GF-D8 (cell line): Measurements from ENCODE around the gene COL9A1.
A peak's percentile ranks its signal among the peaks of the same experiment; 100 is the strongest.

Source experiments
- DNase-seq: peaks from one replicate; lab custom pipeline; 2025; lab: John Stamatoyannopoulos, UW

The COL9A1 gene

DNA sequence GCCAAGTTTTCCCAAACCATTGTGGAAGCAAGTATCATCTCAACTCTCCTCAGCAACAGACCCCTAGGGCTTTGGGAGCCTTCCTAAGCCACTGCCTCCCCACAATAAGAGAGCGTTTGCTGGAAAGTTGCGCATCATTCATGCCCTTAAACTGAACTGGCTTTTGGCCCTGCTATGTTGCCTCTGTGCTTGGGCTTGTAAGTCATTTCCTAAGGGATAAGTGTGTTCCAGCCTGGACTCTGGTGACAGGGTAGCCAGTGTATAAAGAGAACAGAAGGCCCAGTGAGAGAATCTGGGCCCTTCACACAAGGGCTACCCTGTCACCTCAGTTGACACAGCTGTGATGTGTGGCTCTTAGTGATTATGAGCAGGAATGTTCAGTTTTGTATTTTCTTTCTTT lies 77.8 kb downstream of the COL9A1 start:
- no peak for DNase-seq

DNA sequence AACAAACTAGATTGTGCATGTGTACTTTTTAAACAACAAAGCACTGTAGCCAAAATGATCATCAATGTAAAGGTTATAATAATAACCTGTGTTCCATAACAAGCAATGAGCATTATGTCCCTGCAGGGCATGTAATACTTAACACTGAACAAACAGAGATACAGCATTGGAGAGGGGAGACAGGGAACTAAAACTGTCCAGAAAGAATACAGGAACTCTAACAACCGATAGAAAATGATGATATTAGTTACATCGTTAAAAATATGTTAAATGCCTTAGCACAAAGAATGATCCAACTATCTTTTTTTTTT lies 80.5 kb downstream of the COL9A1 start:
- no peak for DNase-seq

DNA sequence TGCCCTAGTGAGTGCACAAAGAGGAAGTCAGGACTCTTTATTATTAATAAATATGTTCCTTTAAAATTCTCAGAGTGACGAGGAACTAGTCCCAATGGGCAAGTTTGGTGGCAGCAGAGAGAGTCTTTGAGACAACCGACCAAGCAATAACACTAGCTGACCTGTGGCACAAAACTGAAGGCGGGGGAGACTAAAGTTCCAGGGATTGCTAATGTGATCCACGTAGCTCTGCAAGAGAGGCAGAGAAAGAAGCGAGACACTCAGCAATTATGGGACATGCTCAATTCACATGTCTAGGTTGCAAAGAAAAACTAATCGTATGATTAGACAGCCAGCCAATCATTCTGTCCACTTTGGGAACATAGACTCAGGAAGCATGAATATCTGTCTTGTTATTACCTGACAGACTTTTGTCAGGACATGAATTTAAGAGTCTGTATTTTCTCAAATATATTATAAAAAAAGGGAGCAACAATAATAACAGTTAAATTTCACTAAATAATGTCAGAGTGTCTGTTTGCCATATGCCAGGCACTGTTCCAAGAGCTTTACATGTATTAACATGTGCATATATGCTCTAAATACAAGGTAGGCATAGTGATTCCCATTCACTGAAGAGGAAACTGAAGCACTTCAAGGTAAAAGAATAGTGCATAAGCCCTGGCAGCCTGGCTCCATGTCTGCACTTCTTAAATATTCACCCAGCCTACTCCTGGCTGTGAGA lies 81.0 kb downstream of the COL9A1 start:
- DNase-seq = no peak

DNA sequence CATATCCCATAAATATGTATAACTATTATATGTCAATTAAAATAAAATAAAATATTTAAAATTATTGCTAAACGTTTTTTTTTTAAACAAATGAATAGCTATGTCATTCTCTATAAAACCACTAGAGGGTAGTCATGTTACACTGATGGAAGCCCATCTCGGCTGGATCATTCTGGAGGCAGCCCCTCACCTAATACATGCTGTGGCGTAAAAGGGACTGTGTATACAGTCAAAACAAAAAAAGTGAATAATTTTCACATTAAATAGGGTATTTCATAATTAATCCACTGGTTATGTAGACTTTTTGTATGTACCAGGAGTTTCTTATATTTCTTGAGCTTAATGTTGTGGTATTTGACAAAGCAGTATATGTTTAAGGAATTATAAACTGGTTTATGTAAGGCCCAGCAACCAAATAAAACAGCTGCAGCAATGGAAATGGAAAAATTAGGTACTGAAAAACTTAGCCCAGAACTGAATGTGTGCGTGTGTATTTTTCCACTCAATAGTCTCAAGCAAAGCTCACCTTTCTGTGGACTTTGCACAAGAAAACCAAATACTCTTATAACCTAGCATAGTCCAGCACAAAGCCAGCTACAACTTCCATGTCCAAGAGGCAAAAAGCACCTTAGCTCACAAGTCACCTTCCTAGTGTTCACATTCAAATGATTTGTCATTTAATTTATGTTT lies 81.7 kb downstream of the COL9A1 start:
- peak; percentile 5 for DNase-seq

DNA sequence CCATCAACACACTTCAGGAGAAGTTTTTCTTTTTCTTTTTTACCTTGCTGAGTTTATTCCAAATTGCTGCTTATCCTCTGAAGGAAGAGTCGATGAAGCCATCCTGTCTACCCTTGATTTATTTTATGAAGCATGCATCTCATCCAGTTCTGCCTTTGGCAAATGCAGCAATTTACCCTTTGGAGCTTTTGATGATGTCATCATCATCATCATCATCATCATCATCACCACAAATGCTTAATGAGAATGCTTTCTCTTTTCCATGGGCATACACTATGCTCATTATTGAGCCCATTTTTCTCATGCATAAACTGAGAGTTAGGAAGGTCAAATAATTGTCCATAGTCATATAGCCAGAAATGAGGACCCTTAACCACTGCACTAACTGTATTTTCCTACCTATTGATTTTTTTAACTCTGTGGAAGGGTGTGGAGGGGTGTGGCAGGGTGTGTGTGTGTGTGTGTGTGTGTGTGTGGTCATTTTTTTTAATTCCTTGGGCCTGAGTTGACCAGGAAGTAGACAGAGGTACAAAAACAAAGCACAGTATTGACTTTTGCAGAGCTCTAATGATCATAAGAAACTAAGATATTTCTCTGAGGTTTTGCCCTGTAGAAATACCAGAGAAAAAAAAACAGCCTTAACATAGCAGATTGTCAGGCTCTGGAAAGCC lies 82.8 kb downstream of the COL9A1 start:
- no peak for DNase-seq

DNA sequence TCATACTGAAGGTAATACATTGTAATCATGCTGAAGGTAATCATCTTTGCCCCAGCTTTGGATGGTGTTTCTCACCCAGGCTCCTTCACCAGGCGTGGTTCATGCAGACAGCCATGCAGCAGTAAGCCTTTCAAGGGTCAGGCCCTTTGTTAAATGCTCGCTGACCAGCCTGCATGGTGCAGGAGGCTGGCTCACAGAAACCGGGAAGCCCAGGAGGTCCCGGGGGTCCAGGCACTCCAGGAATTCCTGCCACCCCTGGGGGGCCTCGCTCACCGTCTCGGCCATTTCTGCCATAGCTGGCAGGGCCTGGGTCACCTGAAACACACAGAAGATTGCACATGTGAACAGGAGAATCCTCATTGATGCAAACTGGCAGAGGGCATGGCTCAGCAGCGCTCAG lies 86.1 kb downstream of the COL9A1 start:
- no peak for DNase-seq

DNA sequence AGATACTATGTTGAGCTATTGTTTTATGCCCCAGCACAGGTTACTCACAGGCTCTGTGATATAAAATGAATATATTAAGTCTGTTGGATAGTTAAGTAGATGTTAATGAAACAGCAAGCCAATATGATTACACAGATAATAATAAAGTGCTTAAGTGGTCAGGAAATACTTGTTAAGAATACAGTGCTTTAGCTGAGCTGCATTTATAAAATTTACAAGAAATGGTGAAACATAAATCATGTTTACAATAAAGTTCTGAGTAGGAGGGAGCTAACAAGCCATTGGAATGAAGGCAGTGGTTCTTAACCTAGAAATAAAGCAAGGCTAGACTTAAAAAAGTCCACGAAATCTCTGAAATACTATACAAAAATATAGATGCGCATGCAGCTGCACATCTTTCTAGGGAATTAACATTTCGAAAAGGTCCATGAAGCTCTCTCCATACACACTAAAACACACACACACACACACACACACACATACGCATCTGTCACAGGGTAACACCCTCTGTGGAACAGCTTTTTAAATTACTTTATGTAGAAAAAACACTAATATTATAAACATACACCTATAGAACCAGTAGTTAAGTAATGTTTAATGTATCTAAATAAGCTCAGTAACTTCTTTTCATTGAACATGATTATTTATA lies 87.3 kb downstream of the COL9A1 start:
- no peak for DNase-seq

DNA sequence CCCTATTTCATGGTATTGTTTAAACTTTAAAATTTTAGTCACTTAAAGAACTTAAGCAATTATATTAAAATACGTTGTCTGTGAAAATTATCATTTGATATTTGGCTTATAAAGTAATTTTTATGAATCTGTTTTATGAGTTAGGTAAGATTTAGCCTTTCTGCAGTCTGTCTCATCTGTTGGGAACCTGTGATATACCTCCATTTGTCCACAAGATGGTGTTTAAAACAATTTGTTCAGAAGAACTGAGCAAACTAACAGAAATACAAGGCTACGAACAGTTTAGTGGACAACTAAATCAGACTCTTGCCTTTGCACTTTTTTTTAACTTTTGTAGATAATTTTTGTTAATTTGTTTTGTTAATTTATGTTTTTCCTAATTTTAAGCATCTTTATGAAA lies 92.4 kb downstream of the COL9A1 start:
- DNase-seq = no peak

DNA sequence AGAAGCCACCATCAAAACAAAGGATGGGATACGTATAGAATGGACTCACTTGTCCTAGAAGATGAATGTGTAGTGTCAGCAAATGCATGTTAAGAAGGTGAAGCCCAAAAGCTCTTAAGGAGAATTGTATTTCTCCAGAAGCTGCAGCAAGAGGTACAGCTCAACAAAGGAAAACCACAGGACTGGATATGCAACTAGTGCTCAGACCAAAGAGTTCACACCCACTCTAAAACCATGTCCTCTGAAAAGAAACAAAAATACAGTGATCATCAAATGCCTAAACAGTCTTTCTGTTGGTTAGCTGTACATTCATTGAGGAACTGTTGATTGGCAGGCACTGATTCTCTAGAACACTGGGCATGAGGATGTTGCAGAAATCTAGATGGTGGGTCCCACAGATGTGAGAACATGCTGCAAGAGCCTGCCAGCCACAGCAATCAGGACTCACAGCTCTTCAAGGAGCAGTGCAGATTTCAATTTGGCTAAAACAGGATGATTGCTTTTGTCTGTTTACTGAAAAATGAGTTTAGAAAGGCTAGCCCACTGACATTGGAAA lies 94.6 kb downstream of the COL9A1 start:
- DNase-seq = no peak

DNA sequence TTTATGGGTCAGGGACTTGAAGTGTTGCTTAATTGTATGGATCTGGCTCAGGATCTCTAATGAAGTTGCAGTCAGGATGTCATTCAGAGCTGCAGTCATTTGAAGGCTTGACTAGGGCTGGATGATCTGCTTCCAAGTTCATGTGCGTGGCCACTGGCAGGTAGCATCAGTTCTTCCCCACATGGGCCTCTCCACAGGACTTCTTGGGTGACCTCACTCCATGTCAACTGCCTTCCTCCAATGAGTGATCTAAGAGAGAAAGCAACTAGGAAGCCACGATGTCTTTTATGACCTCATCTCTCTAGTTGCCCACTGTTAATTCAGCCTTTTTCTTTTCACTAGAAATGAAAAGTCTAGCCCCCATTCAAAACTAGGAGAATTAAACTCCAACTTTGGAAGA lies 104.1 kb downstream of the COL9A1 start:
- DNase-seq = no peak

DNA sequence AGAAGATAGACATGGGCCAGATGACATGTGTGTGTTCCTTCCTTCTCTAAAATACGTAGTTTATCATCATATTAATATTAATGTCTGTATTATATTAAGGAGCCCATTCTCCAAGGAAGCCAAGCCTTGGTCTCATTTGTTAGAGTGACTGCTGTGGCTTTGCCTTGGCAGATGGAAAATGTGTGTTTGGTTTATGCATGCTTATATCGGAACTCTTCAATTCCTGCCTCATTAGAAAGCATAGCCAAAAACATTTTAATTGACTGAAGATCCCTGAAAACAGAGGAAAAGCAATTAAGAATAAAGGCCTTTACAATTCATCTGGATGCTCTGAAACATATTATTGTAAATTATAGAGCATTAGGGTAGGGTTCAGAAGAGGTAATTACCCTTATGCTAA lies 106.4 kb downstream of the COL9A1 start:
- no peak for DNase-seq

DNA sequence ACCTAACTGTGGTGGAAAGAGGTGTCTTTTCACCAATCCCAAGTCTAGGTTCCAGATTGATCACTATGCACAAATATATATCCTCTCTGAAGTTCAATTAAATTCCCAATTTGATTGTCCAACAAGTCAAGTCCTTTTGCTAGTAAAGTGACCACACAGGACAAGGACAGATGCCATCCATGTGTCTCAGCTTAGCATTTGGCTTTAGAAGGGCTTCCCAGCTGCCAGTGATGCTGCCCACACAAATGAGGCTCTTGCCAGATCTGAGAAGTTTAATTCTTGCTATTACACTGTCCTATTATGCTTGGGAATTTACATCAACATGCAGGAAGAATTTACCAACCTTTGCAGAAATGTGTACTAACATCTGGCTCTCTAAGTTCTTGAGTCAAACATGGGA lies 108.5 kb downstream of the COL9A1 start:
- DNase-seq = no peak

DNA sequence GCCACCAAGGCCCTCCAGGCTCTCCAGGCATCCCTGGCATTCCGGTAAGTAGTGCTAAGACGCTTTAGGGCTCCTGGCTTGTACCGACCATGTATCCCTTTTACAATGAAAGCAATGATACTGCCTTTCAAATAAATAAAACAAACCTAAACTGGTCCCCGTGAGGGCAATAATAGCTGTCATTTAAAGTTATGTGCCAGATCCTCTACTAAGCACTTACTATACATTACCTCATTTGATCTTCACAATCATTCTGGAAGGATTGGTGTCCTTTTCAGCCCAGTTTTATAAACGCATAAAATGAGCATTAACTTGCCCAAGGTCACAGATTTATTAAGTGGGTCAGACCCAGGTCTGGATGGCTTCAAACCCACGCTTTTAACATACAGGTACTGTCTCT lies 114.7 kb downstream of the COL9A1 start:
- no peak for DNase-seq

DNA sequence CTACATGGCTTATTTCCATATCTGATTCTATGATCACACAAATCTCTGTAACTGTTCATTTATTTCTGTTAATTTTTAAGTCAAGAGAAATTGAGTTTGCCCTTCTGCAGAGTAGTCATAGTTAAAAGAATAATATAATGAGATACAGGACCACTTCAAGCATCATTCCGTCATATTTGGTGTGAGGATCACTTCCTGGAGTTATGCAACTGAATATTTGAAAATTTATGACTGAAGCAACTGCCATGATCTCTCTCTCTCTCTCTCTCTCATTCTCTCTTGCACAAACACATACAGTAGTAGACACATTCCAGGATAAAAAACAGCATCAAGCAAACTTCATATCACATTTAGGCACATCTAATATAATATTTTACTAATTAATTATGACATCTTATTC lies 116.4 kb downstream of the COL9A1 start:
- DNase-seq = no peak

DNA sequence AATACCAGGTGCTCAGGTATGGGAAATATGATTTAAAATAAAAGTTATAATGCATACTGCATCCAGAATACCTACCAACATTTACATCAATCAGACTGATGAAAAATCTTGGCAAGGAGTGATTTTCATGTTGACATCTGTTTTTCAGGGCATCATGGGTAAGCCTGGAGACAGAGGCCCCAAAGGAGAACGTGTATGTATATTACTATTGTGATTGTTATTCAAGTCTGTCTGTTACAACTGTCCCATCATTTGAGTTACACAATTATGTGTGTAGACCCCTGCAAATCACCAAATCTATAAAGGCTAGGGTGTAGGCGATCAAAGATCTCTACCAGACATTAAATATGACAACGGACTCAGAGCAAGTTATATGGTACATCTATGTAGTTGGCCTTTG lies 118.2 kb downstream of the COL9A1 start:
- DNase-seq = no peak

DNA sequence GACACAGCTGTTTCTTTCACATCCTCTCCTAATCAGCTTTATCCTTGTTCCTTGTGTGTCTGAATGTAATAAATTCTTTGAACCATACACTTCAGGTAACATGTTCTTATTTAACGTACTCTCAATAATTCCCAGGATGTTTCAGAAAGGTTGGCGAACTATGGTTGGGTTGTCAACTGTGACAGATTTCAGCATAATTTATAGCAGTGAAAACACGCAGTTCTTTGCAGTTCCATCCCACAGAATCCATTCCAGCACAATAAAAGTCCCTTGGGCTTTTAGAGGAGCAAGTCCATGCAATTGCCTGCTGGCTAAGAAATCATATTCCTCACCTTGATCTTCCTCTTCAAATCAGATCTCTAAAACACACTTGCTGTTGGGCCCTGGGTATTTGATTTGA lies 119.3 kb downstream of the COL9A1 start:
- no peak for DNase-seq

DNA sequence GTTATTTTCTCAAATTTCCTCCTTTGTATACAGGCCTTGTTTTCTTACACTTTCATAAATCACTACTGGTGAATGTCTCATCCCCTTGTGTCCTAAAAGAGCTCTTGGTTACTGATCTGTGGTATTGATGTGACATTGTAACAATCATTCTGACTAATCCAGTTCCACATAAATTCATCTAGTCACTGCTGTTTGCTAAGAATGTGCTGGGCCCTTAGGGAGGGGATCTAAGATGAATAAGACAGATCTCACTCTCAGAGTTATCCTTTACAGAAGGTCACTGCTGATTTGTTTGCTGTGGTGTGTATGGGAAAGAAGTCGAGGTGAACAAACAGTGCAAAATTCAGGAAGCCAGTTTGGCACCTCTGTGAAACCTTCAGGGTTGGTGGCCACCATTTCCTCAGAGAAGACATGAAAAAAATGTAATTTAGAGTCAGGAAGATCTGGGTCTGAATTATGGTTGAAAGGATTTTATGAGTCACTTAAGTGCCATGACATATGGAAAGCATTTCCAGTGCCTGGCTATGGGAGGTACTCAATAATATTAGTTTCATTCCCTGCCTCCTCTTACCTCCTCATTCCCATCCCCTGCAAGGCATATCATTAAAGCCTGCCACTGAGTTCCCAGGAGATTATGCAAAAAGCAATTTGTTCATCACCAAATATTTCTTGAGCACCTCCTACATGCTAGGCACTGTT lies 121.8 kb downstream of the COL9A1 start:
- DNase-seq = no peak

DNA sequence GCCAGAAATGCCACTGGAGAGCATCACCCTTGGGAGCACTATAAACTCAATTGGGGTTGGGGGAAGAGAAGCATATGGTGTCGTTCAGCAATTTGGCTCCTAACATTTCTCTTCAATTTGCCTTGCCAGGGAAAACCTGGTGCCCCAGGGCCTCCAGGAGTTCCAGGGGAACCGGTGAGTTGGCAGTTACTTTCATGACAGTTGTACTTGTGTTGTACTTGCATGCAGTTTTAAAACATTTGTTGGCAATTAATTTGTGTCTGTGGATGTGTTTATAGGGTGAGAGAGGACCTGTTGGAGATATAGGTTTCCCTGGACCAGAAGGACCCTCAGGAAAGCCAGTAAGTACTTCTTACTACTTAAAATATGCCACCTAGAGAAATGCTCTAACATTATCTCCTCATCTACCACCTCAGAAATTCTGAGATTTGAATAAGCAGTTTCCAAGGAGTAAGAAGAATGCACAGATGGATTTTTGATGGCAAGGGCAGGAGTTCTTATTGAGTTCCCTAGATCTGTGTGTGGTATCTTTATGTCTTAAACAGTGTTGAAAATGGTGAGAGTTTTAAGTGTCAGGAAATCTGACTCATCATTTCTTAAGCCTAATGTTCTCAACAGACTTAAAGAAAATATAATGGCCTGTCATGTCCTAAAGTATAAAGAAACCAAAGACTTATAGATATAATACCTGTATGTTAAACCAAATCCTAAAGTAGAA lies 122.5 kb downstream of the COL9A1 start:
- DNase-seq = no peak

DNA sequence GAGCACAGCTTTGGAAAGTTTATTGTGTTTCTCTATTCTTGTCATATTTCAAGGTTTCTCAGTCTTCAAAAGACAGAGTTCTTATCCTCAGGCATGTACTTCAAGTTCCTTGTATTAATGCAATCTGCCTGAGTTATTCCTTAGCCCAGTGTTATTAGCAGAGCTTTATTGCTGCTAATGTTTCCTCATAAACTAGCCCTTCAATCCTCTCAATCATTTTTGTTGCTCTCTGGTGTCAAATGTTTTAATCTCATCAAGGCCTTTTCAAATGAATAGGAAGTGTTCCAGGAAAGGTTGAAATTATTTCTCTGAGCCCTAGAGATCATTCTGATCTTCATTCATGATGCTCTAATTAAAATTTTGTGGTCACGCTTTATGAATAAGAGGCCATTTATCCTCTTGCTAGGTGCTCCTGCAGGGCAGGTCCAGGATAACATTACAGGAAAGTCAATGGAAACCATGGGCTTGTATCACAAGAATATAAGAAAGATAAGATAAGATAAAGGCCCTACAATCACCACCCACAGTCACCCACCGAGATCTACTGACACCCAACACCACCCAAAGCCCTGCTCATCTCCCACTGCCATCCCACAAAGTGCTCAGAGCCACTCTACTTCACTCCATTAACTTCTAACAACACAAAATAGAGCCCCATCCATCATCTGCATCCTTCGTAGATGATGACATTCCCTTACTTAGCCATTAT lies 125.9 kb downstream of the COL9A1 start:
- DNase-seq = no peak

DNA sequence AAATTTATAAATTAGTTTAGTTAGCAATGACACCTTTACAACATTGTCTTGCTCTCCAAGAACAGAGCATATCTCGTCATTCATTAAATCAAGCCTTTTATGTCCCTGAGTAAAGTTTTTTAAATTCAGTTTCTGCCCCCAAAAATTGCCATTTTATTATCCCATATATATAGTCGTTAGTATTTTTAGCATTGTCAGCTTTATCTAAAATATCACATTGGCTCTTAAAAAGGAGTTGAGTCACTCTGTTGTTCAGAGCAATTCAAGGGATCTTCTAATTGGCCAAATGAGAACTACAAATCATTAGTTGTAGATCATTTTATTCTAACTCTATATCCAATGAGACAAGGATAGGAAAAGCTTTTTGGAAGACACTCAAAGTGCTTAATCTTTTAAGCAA lies 127.1 kb downstream of the COL9A1 start:
- no peak for DNase-seq

DNA sequence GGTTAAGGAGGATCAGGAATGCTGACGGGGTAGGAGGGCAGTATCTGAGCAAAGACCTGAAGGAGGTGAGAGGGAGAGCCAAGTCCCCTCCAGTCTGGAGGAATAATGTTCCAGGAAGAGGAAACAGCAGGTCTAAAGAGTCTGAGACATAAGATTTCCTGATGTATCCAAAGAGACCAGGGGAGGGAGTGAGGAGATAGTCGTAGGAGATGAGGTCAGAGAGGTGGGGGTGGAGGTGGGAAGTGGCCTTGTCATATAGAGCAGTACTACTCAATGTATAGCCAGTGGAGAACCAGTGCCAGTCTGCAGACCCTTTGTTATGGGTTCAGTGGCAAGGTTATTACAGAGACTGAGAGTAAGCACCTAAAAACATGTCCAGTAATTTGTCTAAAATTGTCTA lies 130.6 kb downstream of the COL9A1 start:
- DNase-seq = no peak
